Right lobe of liver (tissue), 6 donors: ENCODE data around the gene HOMER1. TPM values are rescaled to one million over a fixed set of nuclear protein-coding genes. Genes with fewer than 3 reads are reported as not detected.

Experiments used
- ATAC-seq, 4 donors: fragments of 200-7000 bp; cut with Tn5 transposase; one replicate each; pipeline ENCODE4 v1.9.1; 2020; ENCODE audit warnings: mild to moderate bottlenecking in 4 of 4, moderate library complexity in 4 of 4
- DNase-seq, 3 donors: peaks; one replicate each; pipeline ENCODE4 v3.0.0-alpha.2; 2020
- H3K27ac ChIP-seq, 3 donors: fragments of 200-600 bp; one replicate each; pipeline ENCODE4 v1.8.0; 2022
- H3K27me3 ChIP-seq, 2 donors: fragments of 200-600 bp; one replicate each; pipeline ENCODE4 v1.8.0; 2022
- H3K36me3 ChIP-seq, 4 donors: fragments of 200-600 bp; sonication (generic) in 1 of 4; one replicate each; pipeline versions ENCODE4 v1.5.1 to v1.8.0; 2017 to 2022; ENCODE audit warnings: control low read depth in 1 of 4
- H3K4me1 ChIP-seq, 4 donors: fragments of 200-600 bp; sonication (generic) in 1 of 4; one replicate each; pipeline versions ENCODE4 v1.5.1 to v1.8.0; 2017 to 2022; ENCODE audit warnings: control low read depth in 1 of 4
- H3K4me3 ChIP-seq, 3 donors: fragments of 200-600 bp; one replicate each; pipeline ENCODE4 v1.8.0; 2022
- H3K9me3 ChIP-seq, 4 donors: fragments of 200-600 bp; sonication (generic) in 1 of 4; one replicate each; pipeline versions ENCODE4 v1.5.1 to v1.8.0; 2017 to 2022; ENCODE audit warnings: control low read depth in 1 of 4
- POLR2A ChIP-seq: fragments of 450-650 bp; IDR thresholded peaks from one replicate; pipeline ENCODE4 v1.6.1; 2017; ENCODE audit warnings: antibody characterized with exemption, mild to moderate bottlenecking
- WGBS: methylation state at CpG from one replicate; pipeline ENCODE4 v1.1.6; 2018; ENCODE audit warnings: low coverage, low lambda C conversion rate; ENCODE audit not compliant: insufficient coverage; ENCODE audit errors: missing lambda C conversion rate; 5-methylcytosine and 5-hydroxymethylcytosine counted together
- intact Hi-C, 2 donors: fragments of 100-400 bp; cut with DNase I; formaldehyde crosslinking; loops; one replicate each; pipeline versions ENCODE4 v1.11.2 to v1.14.1; 2022
- total RNA-seq, 6 experiments: library from RNA; depleted of rRNA in 2 of 6; stranded (reverse); fragments of >200 nt in 2 of 6; fragmentation: NEBNext Ultra II Directional in 3 of 6; extraction: Animal tissue kit (Norgen Biotek cat#: 25700) in 3 of 6; gene quantifications; one replicate each; pipeline versions ENCODE4 v1.1.0 to v1.2.4, GENCODE V29; 2016 to 2023
- TF ChIP-seq, protein P1 (sequence below), 4 donors: fragments of 200-600 bp in 3 of 4; fragments of 450-650 bp in 1 of 4; IDR thresholded peaks; one replicate each; pipeline versions ENCODE4 v1.5.1 to v1.8.0; 2016 to 2022; ENCODE audit warnings: antibody characterized with exemption in 4 of 4, mild to moderate bottlenecking in 2 of 4
- donor health status: DM: no; HTN: yes; CAD: no.
- donor health status: DM: no; HTN: no; CAD: no.
- donor health status: DM: no; HTN: no; CAD: no.
- donor health status: DM: no; HTN: yes; CAD: no.
- donor health status: DM: no; HTN: yes; CAD: no.

The HOMER1 gene
- total RNA-seq, 6 experiments from 2014 or later: 0.26 to 1.7 (median 1.2) TPM

DNA sequence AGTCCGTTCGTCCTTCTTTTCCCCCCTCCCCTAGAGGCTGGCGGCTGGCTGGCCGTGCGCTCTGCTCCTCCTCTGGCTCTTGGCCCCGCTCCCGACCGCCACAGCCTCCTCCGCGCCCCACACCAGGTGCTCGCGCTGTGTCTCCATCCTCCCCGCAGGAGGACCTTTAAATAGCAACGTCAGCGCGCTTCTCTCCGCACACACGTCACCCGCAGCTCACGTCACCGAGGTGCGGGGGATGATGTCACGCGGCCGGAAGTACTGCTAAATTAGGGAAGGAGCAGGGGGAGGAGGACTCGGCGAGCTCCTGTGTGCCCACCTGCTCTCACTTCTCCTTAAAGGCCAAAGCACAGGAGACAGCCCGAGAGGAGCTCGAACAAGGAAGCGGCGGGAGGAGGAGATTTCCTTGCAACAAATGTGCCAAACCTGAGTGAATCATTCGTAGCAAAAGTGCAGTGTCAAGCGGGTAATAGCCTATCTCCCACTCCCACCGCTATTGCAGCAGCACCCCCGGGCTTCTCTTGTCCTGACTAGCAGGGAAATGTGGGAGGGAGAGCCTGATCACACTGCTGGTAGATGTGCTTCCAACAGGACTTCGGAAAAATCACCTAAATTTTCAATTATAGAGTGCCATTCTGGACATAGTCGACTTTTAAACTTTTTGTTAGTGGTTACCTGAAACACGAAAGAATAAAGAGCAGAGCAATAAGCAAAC is 614 bp upstream of the HOMER1 start:
- H3K4me3 ChIP-seq: peak overlapping the region; percentile 68 to 82 (median 75)
- DNase-seq (peak; percentile 84 to 92 (median 85)), ATAC-seq (peak; percentile 83 to 89 (median 85))
- intact Hi-C loops: no loop called here
- TF ChIP-seq, protein P1, sequence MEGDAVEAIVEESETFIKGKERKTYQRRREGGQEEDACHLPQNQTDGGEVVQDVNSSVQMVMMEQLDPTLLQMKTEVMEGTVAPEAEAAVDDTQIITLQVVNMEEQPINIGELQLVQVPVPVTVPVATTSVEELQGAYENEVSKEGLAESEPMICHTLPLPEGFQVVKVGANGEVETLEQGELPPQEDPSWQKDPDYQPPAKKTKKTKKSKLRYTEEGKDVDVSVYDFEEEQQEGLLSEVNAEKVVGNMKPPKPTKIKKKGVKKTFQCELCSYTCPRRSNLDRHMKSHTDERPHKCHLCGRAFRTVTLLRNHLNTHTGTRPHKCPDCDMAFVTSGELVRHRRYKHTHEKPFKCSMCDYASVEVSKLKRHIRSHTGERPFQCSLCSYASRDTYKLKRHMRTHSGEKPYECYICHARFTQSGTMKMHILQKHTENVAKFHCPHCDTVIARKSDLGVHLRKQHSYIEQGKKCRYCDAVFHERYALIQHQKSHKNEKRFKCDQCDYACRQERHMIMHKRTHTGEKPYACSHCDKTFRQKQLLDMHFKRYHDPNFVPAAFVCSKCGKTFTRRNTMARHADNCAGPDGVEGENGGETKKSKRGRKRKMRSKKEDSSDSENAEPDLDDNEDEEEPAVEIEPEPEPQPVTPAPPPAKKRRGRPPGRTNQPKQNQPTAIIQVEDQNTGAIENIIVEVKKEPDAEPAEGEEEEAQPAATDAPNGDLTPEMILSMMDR (IDR thresholded peaks at IDR 0.05): no peak
- peak; percentile 89 for TF ChIP-seq POLR2A
- no peaks in the 10 kb centered on the region for H3K27me3 ChIP-seq
- WGBS: 4% methylated on average over 10 of the region's 38 CpGs
- H3K36me3 ChIP-seq: no peaks in the 10 kb centered on the region
- no peaks in the 10 kb centered on the region for H3K9me3 ChIP-seq
- H3K4me1 ChIP-seq: peaks cover 0 to 12% (median 0%) of the 10 kb centered on the region in 4 donors
- peak overlapping the region; percentile 88 to 93 (median 89) for H3K27ac ChIP-seq

DNA sequence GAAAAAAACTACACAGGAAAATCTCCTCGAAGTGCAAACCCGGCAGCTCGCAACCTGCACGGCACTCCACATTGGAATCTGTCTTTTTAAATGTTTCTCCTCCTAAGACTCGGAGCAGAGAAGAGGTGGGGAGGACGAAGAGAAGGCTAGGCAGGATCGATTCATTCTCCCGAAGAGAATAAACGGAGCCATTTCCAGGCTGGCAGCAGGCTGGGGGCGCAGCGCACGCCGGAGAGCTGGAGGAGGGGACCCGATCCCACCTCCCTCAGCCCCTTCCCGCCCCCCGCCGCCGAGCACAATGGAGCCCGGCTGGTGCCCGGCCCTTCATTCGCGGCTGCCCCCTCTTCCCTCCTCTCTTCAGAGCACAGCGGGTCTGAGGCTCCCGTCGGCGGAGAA is 628 bp downstream of the HOMER1 start:
- TF ChIP-seq POLR2A: no peak
- Histone ChIP-seq H3K27me3 (no peaks in the 10 kb centered on the region), H3K4me1 (peaks cover 0 to 12% (median 0%) of the 10 kb centered on the region in 4 donors), H3K36me3 (no peaks in the 10 kb centered on the region), H3K9me3 (no peaks in the 10 kb centered on the region), H3K27ac (peak overlapping the region in 1 of 3 donors; percentile 93), H3K4me3 (peak overlapping the region; percentile 68 to 82 (median 75))
- intact Hi-C loops: no loop called here
- peak in 3 of 4 donors; percentile 2 to 10 (median 4) for ATAC-seq
- DNase-seq: no peak
- 0% methylated on average over 10 of the region's 26 CpGs for WGBS

DNA sequence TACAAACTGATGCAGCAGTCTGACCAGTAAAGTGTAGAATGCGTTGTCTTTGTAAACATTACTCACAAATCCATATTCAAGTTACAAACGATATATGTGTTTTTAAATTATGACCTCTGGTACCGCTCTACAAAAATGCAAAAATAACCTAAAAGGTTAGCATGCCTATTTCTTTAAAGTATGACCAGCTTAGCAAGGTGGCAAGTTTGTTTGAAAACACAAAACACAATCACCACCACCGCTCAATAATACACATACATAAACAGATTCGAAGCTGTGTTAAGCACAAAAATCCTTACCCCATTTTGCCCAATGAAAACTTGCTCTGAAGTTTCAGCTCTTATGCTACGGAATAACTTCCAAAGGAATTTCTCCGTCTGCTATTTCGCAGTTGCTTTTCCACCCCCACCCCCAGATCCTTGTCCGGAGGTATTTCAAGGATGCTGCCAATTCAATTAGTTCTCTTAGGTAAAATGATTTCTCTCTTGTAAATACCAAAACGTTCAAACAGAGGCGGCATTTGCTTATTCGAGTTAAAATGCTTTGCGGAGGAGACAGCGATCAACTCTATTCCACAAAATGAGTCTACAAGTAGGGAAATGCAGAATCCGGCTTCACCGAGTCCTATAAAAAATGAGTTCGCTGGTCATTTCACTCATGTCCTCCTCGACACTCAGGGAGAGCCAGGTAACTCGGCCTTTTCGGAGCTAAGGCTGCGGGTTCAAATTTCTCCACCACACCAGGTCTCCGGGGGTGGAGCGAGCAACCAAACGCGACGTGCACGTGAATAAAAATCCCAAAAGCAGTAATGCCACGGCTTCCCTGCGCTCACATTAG is 1.2 kb downstream of the HOMER1 start:
- TF ChIP-seq, protein P1 (IDR thresholded peaks at IDR 0.05): no peak
- no peak for TF ChIP-seq POLR2A
- no peak overlapping the region for H3K27ac ChIP-seq
- H3K4me3 ChIP-seq: peak overlapping the region; percentile 68 to 82 (median 75)
- H3K9me3 ChIP-seq: no peaks in the 10 kb centered on the region
- peaks cover 0 to 12% (median 0%) of the 10 kb centered on the region in 4 donors for H3K4me1 ChIP-seq
- WGBS: 5% methylated on average over 29 of the region's 29 CpGs
- DNase-seq: no peak
- no peaks in the 10 kb centered on the region for H3K36me3 ChIP-seq
- no peak for ATAC-seq
- no peaks in the 10 kb centered on the region for H3K27me3 ChIP-seq
- intact Hi-C loops: no loop called here

DNA sequence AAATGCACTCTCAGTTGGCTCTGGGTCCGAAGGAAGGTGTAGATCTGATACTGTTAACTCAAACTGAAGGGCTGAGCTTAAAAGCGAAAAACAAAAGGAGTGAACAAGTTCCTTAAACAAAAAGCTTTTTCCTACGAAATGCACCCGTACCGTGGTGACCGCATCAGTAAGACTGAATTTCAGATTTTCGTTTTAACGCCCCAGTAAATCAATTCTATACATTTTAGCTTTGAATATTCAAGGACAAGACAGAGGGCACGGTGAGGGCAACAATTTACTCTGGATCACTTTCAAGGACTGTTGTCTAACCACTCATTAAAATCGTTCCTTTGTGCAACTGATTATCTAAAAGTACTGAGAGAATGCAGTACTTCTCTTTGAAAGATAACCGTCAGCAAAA is 1.9 kb downstream of the HOMER1 start:
- no peaks in the 10 kb centered on the region for H3K36me3 ChIP-seq
- peaks cover 0 to 12% (median 0%) of the 10 kb centered on the region in 4 donors for H3K4me1 ChIP-seq
- no peak overlapping the region for H3K27ac ChIP-seq
- H3K4me3 ChIP-seq: no peak overlapping the region
- no peak for TF ChIP-seq POLR2A
- TF ChIP-seq, protein P1 (IDR thresholded peaks at IDR 0.05): no peak
- intact Hi-C loops: no loop called here
- DNase-seq (no peak), ATAC-seq (no peak)
- H3K9me3 ChIP-seq: no peaks in the 10 kb centered on the region
- 37% methylated on average over 11 of the region's 11 CpGs for WGBS
- H3K27me3 ChIP-seq: no peaks in the 10 kb centered on the region

DNA sequence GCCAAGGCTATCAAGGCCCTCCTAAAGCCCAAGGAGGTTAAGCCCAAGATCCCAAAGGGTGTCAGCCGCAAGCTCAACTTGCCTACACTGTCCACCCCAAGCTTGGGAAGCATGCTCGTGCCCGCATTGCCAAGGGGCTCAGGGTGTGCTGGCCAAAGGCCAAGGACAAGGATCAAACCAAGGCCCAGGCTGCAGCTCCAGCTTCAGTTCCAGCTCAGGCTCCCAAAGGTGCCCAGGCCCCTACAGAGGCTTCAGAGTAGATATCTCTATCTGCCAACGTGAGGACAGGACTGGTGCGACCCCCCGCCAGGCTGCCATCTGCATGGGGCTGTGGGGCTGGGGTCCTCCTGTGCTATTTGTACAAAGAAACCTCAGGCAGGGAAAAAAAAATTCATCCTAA is 3.3 kb downstream of the HOMER1 start:
- no peaks in the 10 kb centered on the region for H3K9me3 ChIP-seq
- no peak overlapping the region for H3K27ac ChIP-seq
- no peak overlapping the region for H3K4me3 ChIP-seq
- DNase-seq (no peak), ATAC-seq (no peak)
- TF ChIP-seq POLR2A: no peak
- TF ChIP-seq, protein P1 (IDR thresholded peaks at IDR 0.05): no peak
- intact Hi-C loops: no loop called here
- WGBS: 100% methylated on average over 3 of the region's 6 CpGs
- H3K4me1 ChIP-seq: peaks cover 0 to 12% (median 0%) of the 10 kb centered on the region in 4 donors
- no peaks in the 10 kb centered on the region for H3K36me3 ChIP-seq
- no peaks in the 10 kb centered on the region for H3K27me3 ChIP-seq
